Right cardiac atrium (tissue), 5 donors: ENCODE data around the gene APOE. TPM values are rescaled to one million over a fixed set of nuclear protein-coding genes. Genes with fewer than 3 reads are reported as not detected.

Experiments used
- ATAC-seq, 2 donors: fragments of 200-7000 bp; cut with Tn5 transposase; one replicate each; pipeline versions ENCODE4 v1.8.0 to v1.9.1; 2020; ENCODE audit warnings: moderate library complexity in 2 of 2, mild to moderate bottlenecking in 1 of 2
- DNase-seq, 3 donors: peaks; one replicate each; pipeline ENCODE4 v3.0.0-alpha.2; 2020
- H3K27ac ChIP-seq: one replicate; pipeline ENCODE4 v1.5.1; 2013; ENCODE audit warnings: mild to moderate bottlenecking, low read length, control low read depth, moderate library complexity
- H3K27me3 ChIP-seq: one replicate; pipeline ENCODE4 v1.6.1; 2013; ENCODE audit not compliant: control insufficient read depth, insufficient read depth
- H3K4me1 ChIP-seq: one replicate; pipeline ENCODE4 v1.6.1; 2013; ENCODE audit warnings: low read length; ENCODE audit not compliant: control insufficient read depth, insufficient read depth
- H3K4me3 ChIP-seq: one replicate; pipeline ENCODE4 v1.5.1; 2013; ENCODE audit warnings: low read length, control low read depth
- H3K9me3 ChIP-seq: one replicate; pipeline ENCODE4 v1.6.1; 2013; ENCODE audit warnings: low read length; ENCODE audit not compliant: control insufficient read depth
- whole genome bisulfite sequencing: extraction: QIAGEN DNeasy Blood & Tissue Kit; methylation state at CpG from one replicate; pipeline ENCODE4 v1.1.7; 2013; 5-methylcytosine and 5-hydroxymethylcytosine counted together
- intact Hi-C, 4 donors: fragments of 100-400 bp; cut with DNase I; formaldehyde crosslinking; loops; one replicate each; pipeline versions ENCODE4 v1.11.0 to v1.14.0; 2022 to 2023
- polyA plus RNA-seq: library from polyadenylated mRNA; stranded (reverse); fragments of 200-250 nt; gene quantifications from one replicate; pipeline ENCODE4 v1.2.3, GENCODE V29; 2013
- total RNA-seq, 4 donors: library from RNA; stranded (reverse); fragmentation: NEBNext Ultra II Directional; extraction: Animal tissue kit (Norgen Biotek cat#: 25700); gene quantifications; one replicate each; pipeline ENCODE4 v1.2.1, GENCODE V29; 2021
- donor health status: healthy with polysubstance abuse.
- donor health status: DM: no; HTN: yes; CAD: no.
- donor health status: DM: no; HTN: no; CAD: no.
- donor health status: DM: no; HTN: yes; CAD: no; lungs with severe emphysema.
- donor health status: DM: yes; HTN: yes; CAD: no.

APOE gene
- total and polyA plus RNA-seq, 5 donors: 28.6 to 109 (median 82.7) TPM

DNA sequence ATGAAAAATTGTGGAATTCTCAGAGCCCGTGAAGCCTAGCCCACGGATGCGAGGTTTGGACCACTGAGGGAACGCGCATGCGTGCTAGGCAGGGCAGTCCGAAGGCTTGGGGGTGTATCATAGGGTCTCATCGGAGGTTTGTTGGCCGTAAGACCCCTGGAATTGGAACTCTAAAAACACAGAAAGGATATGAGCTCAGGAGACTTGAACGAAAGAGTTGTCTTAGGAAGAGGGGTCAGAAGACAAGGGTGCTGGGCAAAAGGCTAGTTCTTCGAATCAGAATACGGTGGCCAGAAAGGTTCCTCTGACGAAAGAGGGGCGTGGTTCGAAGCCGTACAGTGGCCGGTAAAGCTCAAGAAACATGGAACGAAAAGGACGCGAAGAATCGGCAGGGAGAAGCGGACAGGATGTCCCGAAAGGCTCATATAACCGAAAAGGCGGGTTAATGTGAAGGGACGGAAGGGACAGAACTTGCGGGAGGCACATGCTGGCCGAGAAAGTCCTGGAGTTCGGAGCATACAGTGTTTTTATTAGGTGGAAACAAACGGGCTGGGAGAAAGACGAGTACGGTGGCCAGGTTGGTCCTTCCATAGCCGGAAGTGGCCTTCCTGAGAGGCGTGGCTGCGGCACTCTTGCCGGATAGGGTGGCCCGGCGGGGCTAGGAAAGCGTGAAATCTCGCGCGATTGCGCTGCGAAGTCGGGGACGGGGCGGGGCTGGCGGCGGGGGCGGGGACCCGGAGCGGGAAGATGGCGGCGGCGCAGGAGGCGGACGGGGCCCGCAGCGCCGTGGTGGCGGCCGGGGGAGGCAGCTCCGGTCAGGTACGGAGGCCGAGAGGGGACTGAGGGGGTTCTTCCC is 49.3 kb downstream of the APOE start, which contains the start of gene CLPTM1:
Gene CLPTM1, plus strand, starts transcription at position 732 of the 856 bp plus-strand sequence. Its CDS starts 16 bp downstream, at position 748.
- H3K4me1 ChIP-seq: peaks cover 5% of the 10 kb centered on the region
- ATAC-seq (peak; percentile 95 to 97), DNase-seq (peak; percentile 98 to 99 (median 99))
- peak within 1 kb of the TSS; percentile 97 for H3K27ac ChIP-seq
- H3K9me3 ChIP-seq: no peaks in the 10 kb centered on the region
- WGBS: under 1% methylated on average over 65 of the region's 65 CpGs
- intact Hi-C loops: loop anchor here in 3 of 4 donors (5.0 kb wide), 1 partner anchor 53 kb away; no protein-coding TSS in a partner anchor
- peak within 1 kb of the TSS; percentile 93 for H3K4me3 ChIP-seq
- no peaks in the 10 kb centered on the region for H3K27me3 ChIP-seq

DNA sequence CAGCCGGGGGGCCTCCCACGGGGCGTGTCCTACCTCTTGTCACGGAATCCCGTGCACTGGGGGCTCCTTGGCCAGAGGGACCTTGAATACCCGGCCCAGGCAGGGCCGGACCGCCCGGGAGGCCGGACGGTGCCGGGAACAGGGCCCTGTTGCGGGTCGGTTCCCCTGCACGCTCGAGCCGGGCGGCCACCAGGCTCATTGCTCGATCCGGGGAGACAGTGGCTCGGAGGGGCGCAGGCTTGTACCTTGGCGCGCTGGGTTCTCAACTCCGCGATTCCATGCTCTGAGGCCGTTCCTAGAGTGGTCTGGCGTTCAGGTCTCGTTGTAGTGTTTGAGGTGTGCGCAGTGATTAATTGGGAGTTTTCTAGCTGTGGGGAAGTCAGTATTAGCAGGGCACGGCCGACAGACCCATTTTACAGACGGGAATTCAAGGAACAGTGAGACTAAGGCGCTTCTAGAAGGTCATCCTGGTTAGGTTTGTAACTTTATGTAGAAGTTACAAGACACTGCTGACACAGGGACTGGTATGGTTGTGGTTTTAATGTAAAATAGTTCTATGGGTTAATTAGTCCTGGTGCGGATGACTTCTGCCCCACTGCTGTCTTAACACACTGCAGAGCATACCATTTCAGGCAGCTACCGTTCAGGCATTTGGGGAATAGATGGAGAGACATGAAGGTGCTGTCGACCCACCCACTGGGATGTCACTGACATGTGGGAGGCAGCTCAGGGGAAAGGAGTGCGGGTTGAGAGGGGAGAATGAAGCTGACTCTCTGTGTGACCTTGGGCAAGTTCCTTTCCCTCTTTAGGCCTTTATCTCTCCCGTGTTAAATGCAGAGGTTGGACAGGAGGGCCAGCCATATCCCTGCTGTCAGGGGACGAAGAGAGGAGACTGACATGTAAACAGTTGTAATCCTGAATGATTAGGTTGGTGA is 50.2 kb downstream of the APOE start:
- ATAC-seq (no peak), DNase-seq (no peak)
- Histone ChIP-seq H3K4me1 (peaks cover 5% of the 10 kb centered on the region), H3K27ac (peak overlapping the region; percentile 73), H3K9me3 (no peaks in the 10 kb centered on the region), H3K4me3 (peak overlapping the region; percentile 93), H3K27me3 (no peaks in the 10 kb centered on the region)
- WGBS: 3% methylated on average over 40 of the region's 40 CpGs
- intact Hi-C loops: no loop called here

- ATAC-seq (no peak), DNase-seq (no peak)
- 70% methylated on average over 7 of the region's 7 CpGs for WGBS
- no peak overlapping the region for H3K27ac ChIP-seq
- no peaks in the 10 kb centered on the region for H3K27me3 ChIP-seq
- H3K4me1 ChIP-seq: peaks cover 5% of the 10 kb centered on the region
- H3K9me3 ChIP-seq: no peaks in the 10 kb centered on the region
- H3K4me3 ChIP-seq: no peak overlapping the region
- intact Hi-C loops: no loop called here
Measured at GRCh38 chr19:44957526-44957925, 51.9 kb downstream of the APOE start.

GRCh38 chr19:44958090-44958489 is 52.5 kb downstream of the APOE start:
- intact Hi-C loops: no loop called here
- H3K4me1 ChIP-seq: peaks cover 5% of the 10 kb centered on the region
- no peak for ATAC-seq
- WGBS: 77% methylated on average over 9 of the region's 9 CpGs
- DNase-seq: no peak
- no peak overlapping the region for H3K27ac ChIP-seq
- H3K4me3 ChIP-seq: no peak overlapping the region
- H3K9me3 ChIP-seq: no peaks in the 10 kb centered on the region
- H3K27me3 ChIP-seq: no peaks in the 10 kb centered on the region

Other genes starting within 250 kb of the APOE start
- gene CEACAM19, start 234.3 kb upstream of the APOE start, total RNA-seq: 1 to 10 TPM; 1.8 to 6.1 (median 2.3) TPM
- gene CEACAM19, start 234.3 kb upstream of the APOE start, polyA plus RNA-seq: 4.4 TPM
- gene CEACAM16, start 206.6 kb upstream of the APOE start, total RNA-seq: not detected
- gene CEACAM16, start 206.6 kb upstream of the APOE start, polyA plus RNA-seq: not detected
- 10 to 100 TPM; 14.9 to 39.4 (median 17.9) TPM for gene BCL3, start 157.1 kb upstream of the APOE start, total RNA-seq
- 25.8 TPM for gene BCL3, start 157.1 kb upstream of the APOE start, polyA plus RNA-seq
- not detected for gene CBLC, start 127.9 kb upstream of the APOE start, total RNA-seq
- gene CBLC, start 127.9 kb upstream of the APOE start, polyA plus RNA-seq: not detected
- 100 to 1,000 TPM in 1 of 4 donors, 10 to 100 TPM in 3; 69.9 to 130 (median 80.1) TPM for gene BCAM, start 96.7 kb upstream of the APOE start, total RNA-seq
- 107 TPM for gene BCAM, start 96.7 kb upstream of the APOE start, polyA plus RNA-seq
- gene NECTIN2, start 59.5 kb upstream of the APOE start, total RNA-seq: 100 to 1,000 TPM in 1 of 4 donors, 10 to 100 TPM in 3; 47.8 to 106 (median 57.5) TPM
- gene NECTIN2, start 59.5 kb upstream of the APOE start, polyA plus RNA-seq: 44.2 TPM
- gene TOMM40, start 14.5 kb upstream of the APOE start, total RNA-seq: 10 to 100 TPM; 36.7 to 51.4 (median 46.8) TPM
- 38.5 TPM for gene TOMM40, start 14.5 kb upstream of the APOE start, polyA plus RNA-seq
- 1 to 10 TPM; 3.1 to 10.0 (median 6.2) TPM for gene APOC1, start 8.8 kb downstream of the APOE start, total RNA-seq
- 15.4 TPM for gene APOC1, start 8.8 kb downstream of the APOE start, polyA plus RNA-seq
- not detected for gene APOC4, start 36.4 kb downstream of the APOE start, total RNA-seq
- gene APOC4, start 36.4 kb downstream of the APOE start, polyA plus RNA-seq: not detected
- not detected for gene APOC2, start 40.3 kb downstream of the APOE start, total RNA-seq
- gene APOC2, start 40.3 kb downstream of the APOE start, polyA plus RNA-seq: 0.68 TPM
- 100 to 1,000 TPM in 2 of 4 donors, 10 to 100 TPM in 2; 81.4 to 106 (median 93.0) TPM for gene CLPTM1, start 49.6 kb downstream of the APOE start, total RNA-seq
- 85.7 TPM for gene CLPTM1, start 49.6 kb downstream of the APOE start, polyA plus RNA-seq
- 1 to 10 TPM; 2.3 to 6.5 (median 3.3) TPM for gene RELB, start 95.7 kb downstream of the APOE start, total RNA-seq
- 2.4 TPM for gene RELB, start 95.7 kb downstream of the APOE start, polyA plus RNA-seq
- 10 to 100 TPM; 34.3 to 36.7 (median 36.1) TPM for gene CLASRP, start 133.2 kb downstream of the APOE start, total RNA-seq
- gene CLASRP, start 133.2 kb downstream of the APOE start, polyA plus RNA-seq: 36.8 TPM
- gene ZNF296, start 170.7 kb downstream of the APOE start, total RNA-seq: under 1 TPM in 3 of 4 donors, not detected in 1; 0.25 to 0.35 (median 0.29) TPM
- gene ZNF296, start 170.7 kb downstream of the APOE start, polyA plus RNA-seq: 0.25 TPM
- 10 to 100 TPM; 10.9 to 15.0 (median 12.8) TPM for gene GEMIN7, start 173.5 kb downstream of the APOE start, total RNA-seq
- gene GEMIN7, start 173.5 kb downstream of the APOE start, polyA plus RNA-seq: 27.9 TPM
- 10 to 100 TPM; 16.5 to 24.9 (median 18.9) TPM for gene PPP1R37, start 187.4 kb downstream of the APOE start, total RNA-seq
- 23.4 TPM for gene PPP1R37, start 187.4 kb downstream of the APOE start, polyA plus RNA-seq